HG02884 (cell line): ENCODE measurements around the gene SLC12A7.
A peak's percentile ranks its signal among the peaks of the same experiment; 100 is the strongest.
"Not testable (repeated sequence)": the region's sequence is repeated elsewhere in the genome, so short reads cannot be mapped to it uniquely, and the experiment has no call there.

Source experiments
- ATAC-seq: cut with Tn5 transposase; IDR thresholded peaks from one replicate; pipeline ENCODE4 v1.9.1; 2021; ENCODE audit warnings: mild to moderate bottlenecking, moderate library complexity; ENCODE audit not compliant: unreplicated experiment

Gene SLC12A7

GRCh38 chr5:1111727-1112289, at the start of gene SLC12A7:
Gene SLC12A7, minus strand, starts transcription at chr5:1112063. Its CDS starts 72 bp downstream, at chr5:1111991.
- peak; percentile 51 for ATAC-seq

DNA sequence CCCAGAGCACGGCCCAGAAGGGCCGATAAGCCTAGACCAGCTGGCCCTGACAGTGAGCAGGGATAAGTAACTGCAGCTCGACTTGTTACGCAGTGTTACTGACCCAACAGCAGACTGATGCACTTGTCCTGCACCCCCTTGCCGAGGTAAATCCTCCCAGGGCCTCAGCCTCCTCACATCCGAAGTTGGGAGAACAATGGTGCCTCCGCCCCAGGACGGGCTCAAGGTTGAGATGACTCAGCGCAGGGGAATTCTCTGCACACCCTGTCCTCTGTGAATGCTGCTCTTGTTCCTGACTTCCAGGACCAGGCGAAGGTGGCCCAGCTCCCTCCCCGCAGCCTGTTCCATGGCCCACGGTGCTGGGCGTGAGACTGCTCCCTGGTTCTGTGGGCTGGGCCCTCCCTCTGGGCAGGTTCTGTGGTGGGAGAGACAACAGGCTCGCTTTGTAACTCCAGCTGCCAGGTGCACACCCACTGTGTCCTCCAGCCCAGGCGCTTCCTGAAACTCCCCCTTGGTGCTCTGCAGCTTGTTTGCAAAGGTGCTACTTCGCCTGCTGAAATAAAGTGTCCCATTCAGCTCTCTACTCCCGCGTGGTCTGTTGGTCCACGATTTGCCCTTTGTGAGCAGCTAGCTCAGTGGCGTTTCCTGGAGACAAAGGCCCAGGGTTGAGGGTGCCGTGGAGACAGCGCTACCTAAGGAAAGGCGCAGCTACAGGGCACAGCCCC, 49.4 kb upstream of the SLC12A7 start:
- no peak for ATAC-seq

DNA sequence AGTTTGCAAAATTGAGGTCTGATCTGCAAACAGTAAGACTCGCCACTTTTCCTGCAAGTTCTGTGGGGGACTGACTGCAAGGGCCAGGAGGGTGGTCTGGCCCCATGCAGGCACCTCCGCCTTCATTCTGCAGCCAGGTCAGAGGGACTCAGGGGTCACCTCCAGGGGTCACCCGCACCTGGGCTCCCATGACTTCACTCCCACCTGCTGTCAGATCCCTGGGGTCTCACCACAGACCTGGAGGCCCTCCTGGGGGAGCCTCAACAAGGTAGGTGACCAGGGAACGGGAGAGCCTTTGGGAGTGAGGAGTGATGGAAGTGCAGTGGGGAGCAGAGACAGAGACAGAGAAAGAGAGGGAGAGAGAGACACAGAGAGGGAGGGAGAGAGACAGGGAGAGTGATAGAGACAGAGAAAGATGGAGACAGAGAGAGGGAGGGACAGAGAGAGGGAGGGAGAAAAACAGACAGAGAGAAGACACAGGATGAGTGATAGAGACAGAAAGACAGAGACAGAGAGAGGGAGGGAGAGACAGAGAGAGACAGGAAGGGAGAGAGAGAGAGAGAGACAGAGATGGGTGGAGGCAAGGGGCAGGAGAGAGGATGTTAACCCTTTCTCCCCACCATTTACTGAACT, 48.0 kb upstream of the SLC12A7 start:
- ATAC-seq: no peak

DNA sequence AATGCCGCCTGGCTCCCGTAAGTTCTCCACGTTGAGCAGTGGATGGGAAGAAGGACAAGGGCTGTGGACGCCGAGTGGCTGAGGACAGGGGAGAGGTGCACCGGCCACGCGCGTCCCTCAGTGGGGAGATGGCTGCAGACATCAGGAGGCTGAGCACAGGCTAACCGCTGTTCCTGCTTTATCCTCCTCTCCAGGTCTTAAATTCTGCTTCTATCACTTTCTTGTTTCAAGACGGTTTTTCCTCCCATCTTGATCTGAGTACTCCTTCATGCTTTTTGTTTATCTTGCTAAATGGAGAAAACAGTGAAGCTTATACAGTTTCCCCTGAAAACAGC, 47.4 kb upstream of the SLC12A7 start:
- ATAC-seq: no peak

DNA sequence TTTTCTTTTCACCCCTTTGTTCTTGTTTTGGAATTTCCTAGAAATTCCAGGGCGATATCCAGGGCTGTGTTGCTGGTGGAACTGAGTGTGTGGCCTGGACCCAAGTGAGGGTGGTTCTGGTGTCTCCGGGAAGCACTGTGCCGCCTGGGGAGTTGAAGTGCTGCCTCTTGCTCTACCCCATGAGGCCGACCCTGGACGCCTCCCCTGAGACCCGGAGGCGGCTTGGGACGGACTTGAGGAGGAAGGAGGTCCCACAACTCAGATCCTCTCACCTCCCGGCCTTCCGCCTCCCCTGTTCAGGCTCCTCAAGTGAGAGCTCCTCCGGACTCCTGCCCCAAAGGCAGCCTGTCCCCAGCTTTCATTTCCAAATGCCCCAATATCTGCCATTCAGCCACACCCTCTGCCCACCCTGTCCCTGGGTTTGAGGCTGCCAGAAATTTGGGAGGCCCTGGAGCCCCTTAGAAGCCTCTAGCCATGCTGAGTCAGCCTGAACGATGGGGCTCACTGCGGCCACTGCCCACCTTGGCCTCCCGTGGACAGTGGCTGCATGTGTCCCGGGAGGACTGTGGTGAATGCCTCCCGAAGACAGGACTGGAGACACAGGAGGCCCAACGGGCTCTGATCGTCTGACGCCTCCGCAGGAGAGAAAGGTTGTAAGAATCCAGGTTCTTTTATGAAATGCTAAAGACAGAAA, 46.9 kb upstream of the SLC12A7 start:
- ATAC-seq: no peak

DNA sequence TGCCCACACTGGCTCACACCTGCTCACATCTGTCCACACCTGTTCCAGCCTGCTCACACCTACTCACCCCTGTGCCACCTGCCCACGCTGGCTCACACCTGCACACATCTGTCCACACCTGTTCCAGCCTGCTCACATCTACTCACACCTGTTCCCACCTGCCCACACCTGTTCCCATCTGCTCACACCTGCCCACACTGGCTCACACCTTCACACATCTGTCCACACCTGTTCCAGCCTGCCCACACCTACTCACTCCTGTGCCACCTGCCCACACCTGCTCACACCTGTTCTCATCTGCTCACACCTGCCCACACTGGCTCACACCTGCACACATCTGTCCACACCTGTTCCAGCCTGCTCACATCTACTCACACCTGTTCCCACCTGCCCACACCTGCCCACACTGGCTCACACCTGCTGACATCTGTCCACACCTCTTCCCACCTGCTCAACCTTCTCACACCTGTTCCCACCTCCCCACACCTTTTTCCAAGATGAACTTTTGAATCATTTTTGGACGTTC, 45.7 kb upstream of the SLC12A7 start:
- ATAC-seq: not testable (repeated sequence)

GRCh38 chr5:1156754-1157460, 45.0 kb upstream of the SLC12A7 start:
- ATAC-seq: no peak

- ATAC-seq: no peak
Observed at GRCh38 chr5:1156033-1156753, 44.3 kb upstream of the SLC12A7 start.

DNA sequence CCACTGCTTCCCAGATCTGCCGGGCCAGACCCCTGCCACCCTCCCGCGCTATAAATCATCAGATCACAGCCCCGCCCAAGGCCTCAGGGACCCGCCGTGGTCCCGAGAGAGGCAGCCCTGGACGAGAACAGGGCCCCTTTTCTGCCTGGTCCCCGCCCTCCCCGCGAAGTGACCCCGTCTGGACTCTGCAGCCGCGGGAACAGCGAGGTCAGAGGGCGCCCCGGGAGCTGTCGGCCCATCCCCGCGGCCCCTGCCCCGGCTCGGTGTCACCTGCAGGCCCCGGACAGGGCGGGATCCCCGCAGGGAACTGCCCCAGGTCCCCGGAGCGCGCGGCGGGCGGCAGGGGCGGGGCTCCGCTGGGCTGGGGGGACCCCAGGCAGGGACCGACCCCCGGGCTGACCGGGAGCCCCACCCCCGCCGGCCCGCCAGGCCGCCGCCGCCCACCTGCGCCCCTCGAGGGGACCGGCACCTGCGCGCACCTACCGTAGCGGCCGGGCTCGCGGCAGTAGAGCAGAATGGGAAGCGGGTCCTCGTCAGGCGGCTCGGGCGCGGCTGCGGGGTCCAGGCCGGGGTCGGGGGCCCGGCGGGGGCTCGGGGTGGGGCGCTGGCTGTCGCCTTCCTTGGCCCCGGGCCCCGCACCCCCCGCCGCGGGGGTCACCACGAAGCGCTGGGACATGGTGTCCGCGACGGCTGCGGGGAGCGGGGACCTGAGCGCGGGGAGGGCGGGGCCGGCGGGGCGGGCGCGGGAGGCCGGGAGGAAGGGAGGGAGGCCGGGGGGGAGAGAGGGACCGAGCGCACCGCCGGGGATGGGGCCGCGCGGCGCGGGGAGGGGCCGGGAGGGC, 43.5 kb upstream of the SLC12A7 start:
- ATAC-seq: no peak

- ATAC-seq: no peak
Observed at GRCh38 chr5:1153428-1153827, 41.6 kb upstream of the SLC12A7 start.

DNA sequence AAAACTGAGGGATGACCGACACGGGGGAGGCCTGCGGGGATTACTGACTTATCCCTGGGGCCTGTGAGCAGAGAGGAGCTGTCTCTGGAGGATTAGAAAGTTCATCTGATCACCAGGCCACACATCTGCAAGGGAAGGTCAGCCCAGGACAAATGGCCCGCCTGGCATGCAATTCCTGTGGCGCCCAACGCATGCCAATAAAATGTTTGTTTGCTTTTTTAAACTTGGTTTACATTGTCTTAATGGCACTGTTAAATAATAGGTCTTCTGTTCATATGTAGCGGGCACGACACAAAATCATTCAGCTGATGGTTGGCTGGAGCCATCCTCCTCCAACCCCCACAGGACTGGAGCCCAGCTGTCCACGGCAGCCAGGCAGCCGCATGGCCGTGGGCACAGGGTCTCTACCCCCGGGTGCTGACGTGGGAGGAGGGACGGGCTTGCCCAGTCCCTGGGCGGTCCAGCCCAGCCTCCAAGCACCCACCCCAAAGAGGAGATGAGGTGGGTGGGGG, 41.0 kb upstream of the SLC12A7 start:
- no peak for ATAC-seq

DNA sequence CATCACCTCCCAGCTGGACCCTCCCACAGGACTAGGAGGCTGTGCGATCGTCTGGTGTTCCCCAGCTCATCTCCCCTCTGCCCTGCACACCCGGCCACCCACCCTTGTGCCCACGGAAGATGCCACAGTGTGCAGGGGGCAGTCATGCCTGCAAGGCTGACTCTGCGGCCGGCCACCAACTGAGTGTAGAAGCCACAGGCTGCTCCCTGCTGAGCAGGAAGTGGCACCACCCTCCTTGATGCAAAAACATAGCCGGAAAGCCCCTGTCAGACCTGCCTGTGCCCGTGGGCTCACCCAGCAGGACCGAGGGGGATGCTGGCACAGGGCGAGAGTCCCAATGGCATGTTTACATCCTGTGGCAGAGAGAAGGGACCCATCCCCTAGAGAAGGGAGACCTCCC, 40.3 kb upstream of the SLC12A7 start:
- no peak for ATAC-seq

DNA sequence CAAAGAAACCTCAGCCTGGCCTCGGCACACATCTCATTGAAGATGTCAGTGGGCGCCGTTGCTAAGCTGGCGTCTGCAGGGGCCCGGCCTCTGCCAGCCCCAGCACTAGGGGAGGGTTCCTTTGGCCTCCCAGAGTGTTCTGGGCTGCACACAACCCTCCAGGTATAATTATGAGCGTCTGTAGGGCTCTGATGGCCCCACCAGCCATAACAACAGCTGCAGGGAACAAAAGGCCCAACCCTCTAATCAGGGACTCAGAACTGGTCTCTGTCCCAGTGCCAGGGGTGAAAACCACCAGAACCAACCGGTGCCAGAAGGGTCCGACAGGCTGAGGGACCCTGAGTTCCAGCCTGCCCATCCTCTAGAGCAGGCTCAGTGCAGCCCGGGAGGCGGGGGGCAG, 39.5 kb upstream of the SLC12A7 start:
- ATAC-seq: no peak

GRCh38 chr5:1150866-1151265, 39.0 kb upstream of the SLC12A7 start:
- no peak for ATAC-seq

GRCh38 chr5:1144638-1145396, 33.0 kb upstream of the SLC12A7 start:
- no peak for ATAC-seq

DNA sequence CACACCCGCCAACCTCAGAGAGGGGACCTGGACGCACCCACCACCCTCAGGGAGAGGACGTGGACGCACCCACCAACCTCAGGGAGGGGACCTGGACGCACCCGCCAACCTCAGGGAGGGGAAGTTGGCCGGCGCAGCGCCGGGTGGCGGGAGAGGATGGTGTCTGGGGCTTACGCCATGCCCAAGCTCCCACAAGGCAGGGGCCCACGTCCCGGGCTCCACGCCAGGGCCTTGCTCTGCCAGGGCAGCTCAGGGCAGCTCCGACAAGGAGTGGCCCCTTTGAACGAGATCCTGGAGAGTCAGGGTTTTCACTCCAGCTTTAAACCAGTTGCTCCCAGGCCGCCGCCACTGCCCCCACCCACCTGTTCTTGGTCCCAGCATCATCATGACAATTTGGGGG, 32.2 kb upstream of the SLC12A7 start:
- ATAC-seq: no peak

DNA sequence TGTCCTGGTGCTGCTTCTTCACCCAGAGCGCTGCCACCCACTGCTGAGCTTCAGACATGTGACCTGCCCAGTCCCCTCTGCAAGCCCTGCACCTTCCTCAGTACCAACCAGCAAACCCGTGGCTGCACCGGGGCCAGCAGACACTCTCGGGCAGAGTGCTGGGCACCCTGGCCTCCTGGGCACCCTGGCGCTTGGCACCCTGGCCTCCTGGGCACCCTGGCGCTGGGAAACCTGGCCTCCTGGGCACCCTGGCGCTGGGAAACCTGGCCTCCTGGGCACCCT, 31.7 kb upstream of the SLC12A7 start:
- no peak for ATAC-seq

GRCh38 chr5:1142886-1143669, 31.2 kb upstream of the SLC12A7 start:
- no peak for ATAC-seq
